ENCODE results near the gene UCK1.

UCK1 gene

DNA sequence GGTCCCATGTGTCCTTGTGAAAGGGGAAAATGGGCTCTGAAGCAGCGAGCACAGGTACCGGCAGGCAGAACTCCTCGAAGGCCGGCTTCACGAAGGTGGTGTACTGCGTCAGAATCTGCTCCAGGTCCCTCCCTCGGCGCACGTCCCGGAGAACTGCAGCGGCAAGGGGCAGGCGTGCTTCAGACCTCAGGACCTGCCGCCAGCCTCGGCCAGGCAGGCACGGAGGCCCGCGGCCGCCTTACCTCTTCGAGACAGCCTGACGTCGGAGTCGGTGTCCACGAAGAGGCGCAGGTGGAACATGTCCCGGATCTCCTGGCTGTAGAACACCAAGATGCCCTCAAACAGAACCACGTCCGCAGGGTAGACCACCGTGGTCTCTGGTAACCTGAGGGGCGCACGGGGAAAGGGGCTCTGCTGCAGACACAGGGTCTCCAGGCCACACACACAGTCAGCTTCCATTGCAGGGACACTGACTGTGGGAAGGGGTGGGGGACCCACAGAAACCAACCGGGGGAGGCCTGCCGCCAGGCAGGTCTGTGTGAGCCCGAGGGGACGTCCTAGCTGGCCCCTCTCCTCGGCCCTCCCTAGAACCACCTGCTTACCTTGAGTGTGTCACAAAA, 2.1 kb downstream of the UCK1 start:
- WGBS, 2 donors (ENCODE audit: extremely low coverage in 2 of 2, insufficient read length in 2 of 2, insufficient replicate concordance in 1 of 2) = no CpG with 5 or more reads among the region's 35 CpGs
- Histone ChIP-seq H2AFZ (ENCODE audit: low read length) (no peak overlapping the region), H3K14ac (ENCODE audit: low read length) (peak overlapping the region; percentile 31), H2BK12ac (ENCODE audit: low read length) (no peak overlapping the region), H3K9ac (ENCODE audit: low read depth, low read length, poor library complexity) (no peak overlapping the region), H2BK5ac (ENCODE audit: low read length) (no peak overlapping the region), H2BK120ac (ENCODE audit: low read depth, low read length) (no peak overlapping the region), H3K18ac (ENCODE audit: low read length) (no peak overlapping the region), H3K4me3 (ENCODE audit: low read length in 2 of 2) (peak overlapping the region; percentile 12 to 94), H3K23ac (ENCODE audit: low read depth, low read length, poor library complexity) (peak overlapping the region; percentile 58), H3K4ac (ENCODE audit: low read length) (no peak overlapping the region), H4K91ac (ENCODE audit: low read depth, low read length, poor library complexity) (no peak overlapping the region), H2BK15ac (ENCODE audit: low read length) (no peak overlapping the region), H3K4me2 (ENCODE audit: insufficient read depth, low read length, poor library complexity, severe bottlenecking) (no peak overlapping the region), H3K27ac (replicated peaks; ENCODE audit: low read length) (no peak overlapping the region), H3K4me1 (ENCODE audit: control insufficient read depth in 2 of 2, insufficient read depth in 1 of 2, low read depth in 1 of 2, low read length in 2 of 2) (peaks cover 8% of the 10 kb centered on the region in 2 donors), H2AK5ac (ENCODE audit: low read depth, low read length) (no peak overlapping the region), H3K27me3 (ENCODE audit: control insufficient read depth in 3 of 3, insufficient read depth in 3 of 3, low read depth in 1 of 3, low read length in 3 of 3) (no peaks in the 10 kb centered on the region), H3K9me3 (replicated peaks in 1 of 2; ENCODE audit: control insufficient read depth in 2 of 2, insufficient read depth in 1 of 2, low read depth in 1 of 2, low read length in 2 of 2) (no peaks in the 10 kb centered on the region), H3K36me3 (replicated peaks in 1 of 2; ENCODE audit: control insufficient read depth in 2 of 2, insufficient read depth in 2 of 2, low read length in 2 of 2) (peaks cover 47 to 65% of the 10 kb centered on the region in 2 donors), H3K79me1 (ENCODE audit: low read depth, low read length) (peaks cover 16% of the 10 kb centered on the region), H4K8ac (ENCODE audit: low read depth, low read length) (no peak overlapping the region)
- no peak for DNase-seq (ENCODE audit: low spot score)

DNA sequence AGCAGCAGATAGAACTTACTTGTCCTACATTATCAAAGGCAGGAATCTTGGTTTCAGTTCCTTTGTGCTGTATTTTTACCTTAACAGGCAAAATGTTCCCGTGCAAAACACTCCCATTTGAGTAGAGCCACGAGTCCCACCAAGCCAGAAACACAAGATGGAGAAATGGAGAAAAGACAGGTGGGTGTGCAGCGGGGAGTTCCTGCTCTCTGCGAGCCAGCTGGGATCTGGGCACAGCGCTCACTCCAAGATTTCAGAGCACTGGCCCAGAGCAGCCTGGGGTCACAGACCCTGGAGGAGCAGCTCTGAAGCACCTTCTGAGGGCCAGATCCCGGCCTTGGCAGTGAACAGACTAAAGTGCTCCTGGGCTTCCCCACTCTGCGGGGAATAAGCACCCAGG, 2.9 kb downstream of the UCK1 start:
- Histone ChIP-seq H3K23ac (ENCODE audit: low read depth, low read length, poor library complexity) (no peak overlapping the region), H3K27me3 (ENCODE audit: control insufficient read depth in 3 of 3, insufficient read depth in 3 of 3, low read depth in 1 of 3, low read length in 3 of 3) (no peaks in the 10 kb centered on the region), H4K91ac (ENCODE audit: low read depth, low read length, poor library complexity) (no peak overlapping the region), H3K9me3 (replicated peaks in 1 of 2; ENCODE audit: control insufficient read depth in 2 of 2, insufficient read depth in 1 of 2, low read depth in 1 of 2, low read length in 2 of 2) (no peaks in the 10 kb centered on the region), H3K36me3 (replicated peaks in 1 of 2; ENCODE audit: control insufficient read depth in 2 of 2, insufficient read depth in 2 of 2, low read length in 2 of 2) (peaks cover 52 to 73% of the 10 kb centered on the region in 2 donors), H3K14ac (ENCODE audit: low read length) (no peak overlapping the region), H3K4ac (ENCODE audit: low read length) (no peak overlapping the region), H3K79me1 (ENCODE audit: low read depth, low read length) (peaks cover 16% of the 10 kb centered on the region), H2BK120ac (ENCODE audit: low read depth, low read length) (no peak overlapping the region), H3K4me3 (ENCODE audit: low read length in 2 of 2) (peak overlapping the region in 1 of 2 donors; percentile 53), H2AFZ (ENCODE audit: low read length) (no peak overlapping the region), H3K9ac (ENCODE audit: low read depth, low read length, poor library complexity) (no peak overlapping the region), H3K4me1 (ENCODE audit: control insufficient read depth in 2 of 2, insufficient read depth in 1 of 2, low read depth in 1 of 2, low read length in 2 of 2) (peaks cover 8% of the 10 kb centered on the region in 2 donors), H2BK15ac (ENCODE audit: low read length) (no peak overlapping the region), H2AK5ac (ENCODE audit: low read depth, low read length) (no peak overlapping the region), H3K4me2 (ENCODE audit: insufficient read depth, low read length, poor library complexity, severe bottlenecking) (no peak overlapping the region), H3K18ac (ENCODE audit: low read length) (no peak overlapping the region), H3K27ac (replicated peaks; ENCODE audit: low read length) (no peak overlapping the region), H2BK5ac (ENCODE audit: low read length) (no peak overlapping the region), H2BK12ac (ENCODE audit: low read length) (no peak overlapping the region), H4K8ac (ENCODE audit: low read depth, low read length) (peak overlapping the region; percentile 23)
- WGBS, 2 donors (ENCODE audit: extremely low coverage in 2 of 2, insufficient read length in 2 of 2, insufficient replicate concordance in 1 of 2) = no CpG with 5 or more reads among the region's 7 CpGs
- DNase-seq (ENCODE audit: low spot score) = no peak

GRCh38 chr9:131525643-131526565, 5.2 kb downstream of the UCK1 start:
- no CpG with 5 or more reads among the region's 19 CpGs for WGBS, 2 donors (ENCODE audit: extremely low coverage in 2 of 2, insufficient read length in 2 of 2, insufficient replicate concordance in 1 of 2)
- DNase-seq (ENCODE audit: low spot score) = no peak
- H2BK15ac ChIP-seq (ENCODE audit: low read length) = no peak overlapping the region
- H2AFZ ChIP-seq (ENCODE audit: low read length) = no peak overlapping the region
- no peak overlapping the region for H2BK5ac ChIP-seq (ENCODE audit: low read length)
- peak overlapping the region; percentile 57 for H3K9ac ChIP-seq (ENCODE audit: low read depth, low read length, poor library complexity)
- H3K27me3 ChIP-seq (ENCODE audit: control insufficient read depth in 3 of 3, insufficient read depth in 3 of 3, low read depth in 1 of 3, low read length in 3 of 3) = no peaks in the 10 kb centered on the region
- H2BK12ac ChIP-seq (ENCODE audit: low read length) = no peak overlapping the region
- H3K23ac ChIP-seq (ENCODE audit: low read depth, low read length, poor library complexity) = peak overlapping the region; percentile 94
- no peak overlapping the region for H3K27ac ChIP-seq (replicated peaks; ENCODE audit: low read length)
- H4K91ac ChIP-seq (ENCODE audit: low read depth, low read length, poor library complexity) = no peak overlapping the region
- peaks cover 70 to 96% of the 10 kb centered on the region in 2 donors for H3K36me3 ChIP-seq (replicated peaks in 1 of 2; ENCODE audit: control insufficient read depth in 2 of 2, insufficient read depth in 2 of 2, low read length in 2 of 2)
- no peak overlapping the region for H3K14ac ChIP-seq (ENCODE audit: low read length)
- no peak overlapping the region for H3K18ac ChIP-seq (ENCODE audit: low read length)
- no peak overlapping the region for H4K8ac ChIP-seq (ENCODE audit: low read depth, low read length)
- no peak overlapping the region for H2AK5ac ChIP-seq (ENCODE audit: low read depth, low read length)
- no peak overlapping the region for H3K4me2 ChIP-seq (ENCODE audit: insufficient read depth, low read length, poor library complexity, severe bottlenecking)
- no peaks in the 10 kb centered on the region for H3K9me3 ChIP-seq (replicated peaks in 1 of 2; ENCODE audit: control insufficient read depth in 2 of 2, insufficient read depth in 1 of 2, low read depth in 1 of 2, low read length in 2 of 2)
- H2BK120ac ChIP-seq (ENCODE audit: low read depth, low read length) = no peak overlapping the region
- no peak overlapping the region for H3K4ac ChIP-seq (ENCODE audit: low read length)
- H3K4me3 ChIP-seq (ENCODE audit: low read length in 2 of 2) = no peak overlapping the region
- H3K4me1 ChIP-seq (ENCODE audit: control insufficient read depth in 2 of 2, insufficient read depth in 1 of 2, low read depth in 1 of 2, low read length in 2 of 2) = peaks cover 8% of the 10 kb centered on the region in 2 donors
- H3K79me1 ChIP-seq (ENCODE audit: low read depth, low read length) = peaks cover 17% of the 10 kb centered on the region

DNA sequence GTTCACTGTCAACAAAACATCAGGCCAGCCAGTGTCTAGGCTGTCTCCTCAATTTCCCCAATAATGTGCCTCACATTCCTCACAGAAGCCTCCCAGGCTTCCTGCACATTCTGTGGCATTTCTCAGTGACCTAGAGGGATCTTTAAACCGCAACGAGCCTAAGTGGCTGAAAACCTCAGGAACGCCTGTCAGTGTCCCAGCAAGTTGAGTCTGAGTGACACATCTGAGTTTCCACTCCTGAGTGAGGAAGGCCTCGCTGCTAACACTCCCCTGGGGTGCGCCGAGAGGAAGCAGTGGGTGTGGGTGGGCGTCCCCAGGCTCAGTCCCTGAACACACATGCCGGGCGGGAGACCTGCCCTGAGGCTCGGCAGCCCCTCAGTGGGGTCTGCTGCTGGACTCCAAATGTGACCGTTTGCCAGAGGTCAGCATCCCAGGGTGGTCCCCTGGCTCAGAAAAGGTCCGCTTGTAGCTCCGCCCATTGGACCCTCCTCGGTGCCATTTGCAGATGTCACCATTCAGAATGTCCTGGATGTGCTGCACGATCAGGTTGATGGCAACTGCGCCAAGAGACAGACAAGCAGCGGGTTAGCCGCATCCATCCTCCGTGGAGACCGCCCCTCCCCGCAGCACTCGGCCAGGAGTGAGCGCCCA, 6.3 kb downstream of the UCK1 start:
- H3K4me2 ChIP-seq (ENCODE audit: insufficient read depth, low read length, poor library complexity, severe bottlenecking) = no peak overlapping the region
- peaks cover 77 to 100% of the 10 kb centered on the region in 2 donors for H3K36me3 ChIP-seq (replicated peaks in 1 of 2; ENCODE audit: control insufficient read depth in 2 of 2, insufficient read depth in 2 of 2, low read length in 2 of 2)
- no peak overlapping the region for H3K18ac ChIP-seq (ENCODE audit: low read length)
- peaks cover 1 to 2% of the 10 kb centered on the region in 2 donors for H3K4me1 ChIP-seq (ENCODE audit: control insufficient read depth in 2 of 2, insufficient read depth in 1 of 2, low read depth in 1 of 2, low read length in 2 of 2)
- H4K91ac ChIP-seq (ENCODE audit: low read depth, low read length, poor library complexity) = no peak overlapping the region
- no peak overlapping the region for H2BK120ac ChIP-seq (ENCODE audit: low read depth, low read length)
- DNase-seq (ENCODE audit: low spot score) = no peak
- no peak overlapping the region for H3K14ac ChIP-seq (ENCODE audit: low read length)
- H3K79me1 ChIP-seq (ENCODE audit: low read depth, low read length) = peaks cover 9% of the 10 kb centered on the region
- H4K8ac ChIP-seq (ENCODE audit: low read depth, low read length) = no peak overlapping the region
- no peak overlapping the region for H2AK5ac ChIP-seq (ENCODE audit: low read depth, low read length)
- H3K9me3 ChIP-seq (replicated peaks in 1 of 2; ENCODE audit: control insufficient read depth in 2 of 2, insufficient read depth in 1 of 2, low read depth in 1 of 2, low read length in 2 of 2) = no peaks in the 10 kb centered on the region
- no peak overlapping the region for H2AFZ ChIP-seq (ENCODE audit: low read length)
- no peak overlapping the region for H2BK15ac ChIP-seq (ENCODE audit: low read length)
- no peak overlapping the region for H2BK5ac ChIP-seq (ENCODE audit: low read length)
- no peak overlapping the region for H2BK12ac ChIP-seq (ENCODE audit: low read length)
- H3K27ac ChIP-seq (replicated peaks; ENCODE audit: low read length) = no peak overlapping the region
- H3K4me3 ChIP-seq (ENCODE audit: low read length in 2 of 2) = peak overlapping the region in 1 of 2 donors; percentile 36
- WGBS, 2 donors (ENCODE audit: extremely low coverage in 2 of 2, insufficient read length in 2 of 2, insufficient replicate concordance in 1 of 2) = no CpG with 5 or more reads among the region's 23 CpGs
- H3K9ac ChIP-seq (ENCODE audit: low read depth, low read length, poor library complexity) = no peak overlapping the region
- H3K27me3 ChIP-seq (ENCODE audit: control insufficient read depth in 3 of 3, insufficient read depth in 3 of 3, low read depth in 1 of 3, low read length in 3 of 3) = no peaks in the 10 kb centered on the region
- no peak overlapping the region for H3K23ac ChIP-seq (ENCODE audit: low read depth, low read length, poor library complexity)
- H3K4ac ChIP-seq (ENCODE audit: low read length) = no peak overlapping the region
